H1 (cell line): ENCODE measurements around the gene ZNF213.
"Not testable (repeated sequence)": the region's sequence is repeated elsewhere in the genome, so short reads cannot be mapped to it uniquely, and the experiment has no call there.

Experiments
- BRCA1 ChIP-seq: IDR thresholded peaks from 2 replicates; pipeline ENCODE4 v1.6.1; 2012; ENCODE audit warnings: low read depth, low read length, improper control_type of control experiment
- CTCF ChIP-seq, 3 experiments: IDR thresholded peaks; 1 replicate in 2 of 3; 2 replicates in 1 of 3; pipeline versions ENCODE4 v1.5.1 to v1.6.1; 2011; ENCODE audit warnings: low read length in 3 of 3, mild to moderate bottlenecking in 3 of 3, inconsistent platforms in 2 of 3, low read depth in 1 of 3, moderate library complexity in 1 of 3; ENCODE audit not compliant: insufficient read depth in 1 of 3; ENCODE audit errors: control extremely low read depth in 1 of 3
- POLR2A ChIP-seq, 2 experiments: IDR thresholded peaks; 1 replicate in 1 of 2; 2 replicates in 1 of 2; pipeline ENCODE4 v1.6.1; 2011; ENCODE audit warnings: low read depth in 2 of 2, low read length in 2 of 2, mild to moderate bottlenecking in 2 of 2; ENCODE audit errors: control extremely low read depth in 1 of 2
- POLR2AphosphoS5 ChIP-seq: IDR thresholded peaks from 2 replicates; pipeline ENCODE4 v1.6.1; 2011; ENCODE audit warnings: low read depth, low read length

- TF ChIP-seq CTCF (IDR thresholded peaks at IDR 0.05; ENCODE audit: control extremely low read depth in 1 of 3, insufficient read depth in 1 of 3, low read depth in 1 of 3, low read length in 3 of 3); POLR2AphosphoS5; POLR2A (IDR thresholded peaks at IDR 0.05; ENCODE audit: control extremely low read depth in 1 of 2, low read depth in 2 of 2, low read length in 2 of 2); BRCA1: not testable (repeated sequence)
Observed at GRCh38 chr16:3139561-3139960, 4.7 kb downstream of the ZNF213 start.
